Left ventricle myocardium inferior (tissue), 1 donor: Measurements from ENCODE around the gene WDR37. TPM values are rescaled to one million over a fixed set of nuclear protein-coding genes. Genes with fewer than 3 reads are reported as not detected.

ENCODE experiments used
- DNase-seq: peaks from one replicate; pipeline ENCODE4 v3.0.0-alpha.2; 2020
- H3K27ac ChIP-seq: fragments of 200-600 bp; replicated peaks from 2 replicates; pipeline ENCODE4 v1.8.0; 2021
- H3K27me3 ChIP-seq: fragments of 200-600 bp; 2 replicates; pipeline ENCODE4 v1.8.0; 2021; ENCODE audit warnings: low read depth
- H3K36me3 ChIP-seq: fragments of 200-600 bp; 2 replicates; pipeline ENCODE4 v1.8.0; 2021
- H3K4me1 ChIP-seq: fragments of 200-600 bp; 2 replicates; pipeline ENCODE4 v1.8.0; 2021
- H3K4me3 ChIP-seq: fragments of 200-600 bp; 2 replicates; pipeline ENCODE4 v1.8.0; 2021; ENCODE audit warnings: mild to moderate bottlenecking, moderate library complexity
- H3K9me3 ChIP-seq: fragments of 200-600 bp; replicated peaks from 2 replicates; pipeline ENCODE4 v1.8.0; 2021
- intact Hi-C: fragments of 100-400 bp; cut with micrococcal nuclease; formaldehyde crosslinking; loops from one replicate; pipeline ENCODE4 v1.11.0; 2022
- total RNA-seq: library from RNA; stranded (reverse); fragmentation: NEBNext Ultra II Directional; extraction: Animal tissue kit (Norgen Biotek cat#: 25700); gene quantifications from one replicate; pipeline ENCODE4 v1.2.1, GENCODE V29; 2021
- TF ChIP-seq, protein P1 (sequence below): fragments of 200-600 bp; IDR thresholded peaks from 2 replicates; pipeline ENCODE4 v1.8.0; 2021; ENCODE audit warnings: antibody characterized with exemption, mild to moderate bottlenecking, borderline replicate concordance
- donor health status: DM: no; HTN: yes; CAD: no; lungs with severe emphysema.

The WDR37 gene
- total RNA-seq, 1 donor from 2014 or later = 28.2 TPM

DNA sequence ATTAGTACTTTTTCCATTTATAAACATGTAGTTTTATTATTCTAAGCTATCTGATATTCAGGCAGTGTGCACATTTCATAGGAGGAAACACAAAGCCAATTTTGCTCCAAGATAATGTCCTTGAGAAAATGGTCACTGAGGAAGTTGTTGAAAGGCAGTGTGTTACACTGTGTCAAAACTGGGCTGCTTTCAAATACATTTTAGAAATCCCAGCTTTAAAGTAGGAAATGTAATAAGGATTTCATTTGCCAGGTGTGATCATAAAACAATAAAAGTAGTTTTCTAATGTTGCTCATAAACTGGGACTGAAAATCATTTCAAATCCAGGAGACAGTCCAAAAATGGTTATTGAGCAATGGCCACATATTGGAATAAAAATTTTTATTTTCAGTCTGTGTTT lies 80.1 kb downstream of the WDR37 start:
- H3K27ac ChIP-seq = no peak overlapping the region
- TF ChIP-seq, protein P1, sequence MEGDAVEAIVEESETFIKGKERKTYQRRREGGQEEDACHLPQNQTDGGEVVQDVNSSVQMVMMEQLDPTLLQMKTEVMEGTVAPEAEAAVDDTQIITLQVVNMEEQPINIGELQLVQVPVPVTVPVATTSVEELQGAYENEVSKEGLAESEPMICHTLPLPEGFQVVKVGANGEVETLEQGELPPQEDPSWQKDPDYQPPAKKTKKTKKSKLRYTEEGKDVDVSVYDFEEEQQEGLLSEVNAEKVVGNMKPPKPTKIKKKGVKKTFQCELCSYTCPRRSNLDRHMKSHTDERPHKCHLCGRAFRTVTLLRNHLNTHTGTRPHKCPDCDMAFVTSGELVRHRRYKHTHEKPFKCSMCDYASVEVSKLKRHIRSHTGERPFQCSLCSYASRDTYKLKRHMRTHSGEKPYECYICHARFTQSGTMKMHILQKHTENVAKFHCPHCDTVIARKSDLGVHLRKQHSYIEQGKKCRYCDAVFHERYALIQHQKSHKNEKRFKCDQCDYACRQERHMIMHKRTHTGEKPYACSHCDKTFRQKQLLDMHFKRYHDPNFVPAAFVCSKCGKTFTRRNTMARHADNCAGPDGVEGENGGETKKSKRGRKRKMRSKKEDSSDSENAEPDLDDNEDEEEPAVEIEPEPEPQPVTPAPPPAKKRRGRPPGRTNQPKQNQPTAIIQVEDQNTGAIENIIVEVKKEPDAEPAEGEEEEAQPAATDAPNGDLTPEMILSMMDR = no peak
- no peak overlapping the region for H3K4me3 ChIP-seq
- intact Hi-C loops = no loop called here
- DNase-seq = no peak
- peaks cover 8% of the 10 kb centered on the region for H3K36me3 ChIP-seq
- no peaks in the 10 kb centered on the region for H3K4me1 ChIP-seq
- H3K9me3 ChIP-seq = peaks cover 17% of the 10 kb centered on the region
- H3K27me3 ChIP-seq = no peaks in the 10 kb centered on the region

DNA sequence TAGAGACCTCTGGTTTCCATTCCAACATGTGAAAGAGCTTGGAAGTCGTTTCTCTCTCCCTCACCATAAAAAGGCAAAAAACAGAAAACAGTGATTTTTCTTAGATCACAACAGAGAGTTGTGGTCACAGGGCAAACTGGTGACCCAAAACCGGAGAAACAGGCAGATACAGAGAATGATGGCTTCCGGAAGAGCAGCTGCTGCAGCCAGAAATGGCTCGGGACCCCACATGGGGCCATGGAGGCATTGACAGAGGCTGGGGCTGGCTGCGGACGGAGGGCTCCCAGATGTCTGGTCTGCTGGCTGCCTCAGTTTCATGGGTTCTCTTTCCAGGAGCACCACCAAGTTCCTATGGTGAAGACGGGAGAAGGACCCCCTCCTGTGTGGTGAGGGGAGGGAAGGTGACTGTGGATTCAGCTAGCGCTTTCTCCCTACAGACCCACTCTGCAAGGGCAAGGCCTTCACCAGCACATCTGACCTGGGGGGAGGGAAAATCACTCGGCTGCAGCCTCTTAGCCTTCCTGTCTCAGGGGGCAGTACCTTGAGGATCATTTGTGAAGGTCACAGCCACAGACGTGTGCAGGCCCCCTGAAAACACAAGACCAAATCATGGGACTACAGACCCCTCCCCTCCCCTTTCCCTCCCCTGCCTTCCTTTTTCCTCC lies 81.4 kb downstream of the WDR37 start:
- H3K4me1 ChIP-seq = no peaks in the 10 kb centered on the region
- no peaks in the 10 kb centered on the region for H3K27me3 ChIP-seq
- no peak for DNase-seq
- TF ChIP-seq, protein P1 = no peak
- H3K4me3 ChIP-seq = no peak overlapping the region
- H3K9me3 ChIP-seq = peaks cover 17% of the 10 kb centered on the region
- intact Hi-C loops = no loop called here
- no peaks in the 10 kb centered on the region for H3K36me3 ChIP-seq
- no peak overlapping the region for H3K27ac ChIP-seq

DNA sequence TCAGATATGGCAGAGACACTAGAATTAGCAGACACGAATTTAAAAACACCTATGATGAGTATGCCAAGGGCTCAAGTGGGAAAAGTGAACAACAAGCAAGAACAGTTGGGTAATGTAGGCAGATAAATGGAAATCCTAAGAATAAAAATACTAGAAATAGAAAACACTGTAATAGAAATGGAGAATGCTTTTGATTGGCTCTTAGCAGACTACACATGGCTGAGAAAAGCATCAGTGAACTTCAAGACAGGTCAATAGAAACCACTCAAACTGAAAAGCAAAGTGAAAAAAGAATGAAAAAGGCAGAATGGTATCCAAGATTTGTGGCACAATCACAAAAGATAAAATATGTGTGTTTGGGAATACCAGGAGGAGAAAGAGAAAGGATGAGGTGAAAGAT lies 82.3 kb downstream of the WDR37 start:
- Histone ChIP-seq H3K4me1 (no peaks in the 10 kb centered on the region), H3K27ac (no peak overlapping the region), H3K9me3 (peaks cover 17% of the 10 kb centered on the region), H3K36me3 (no peaks in the 10 kb centered on the region), H3K4me3 (no peak overlapping the region), H3K27me3 (no peaks in the 10 kb centered on the region)
- TF ChIP-seq, protein P1 = no peak
- no peak for DNase-seq
- intact Hi-C loops = no loop called here

DNA sequence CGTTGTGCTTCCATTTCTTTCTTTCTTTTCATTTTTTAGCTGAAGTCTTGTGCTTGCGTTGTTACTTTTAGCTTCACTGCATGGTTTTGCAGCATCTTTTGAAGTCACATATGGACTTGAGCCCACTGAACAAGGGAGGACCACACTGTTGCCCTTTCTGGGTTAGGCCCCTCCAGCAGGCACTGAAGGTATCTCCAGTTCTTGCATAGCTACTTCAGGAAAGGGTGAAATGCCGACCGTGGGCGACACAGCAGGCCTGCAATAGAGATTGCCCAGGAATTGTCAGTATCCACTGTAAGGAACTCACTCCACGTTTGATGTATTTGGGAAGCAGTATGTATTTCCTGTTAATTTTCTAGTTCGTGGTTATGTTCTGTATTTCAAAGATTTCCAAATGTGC lies 85.1 kb downstream of the WDR37 start:
- no peak overlapping the region for H3K4me3 ChIP-seq
- peaks cover 37% of the 10 kb centered on the region for H3K9me3 ChIP-seq
- H3K4me1 ChIP-seq = no peaks in the 10 kb centered on the region
- DNase-seq = no peak
- TF ChIP-seq, protein P1 = no peak
- H3K27ac ChIP-seq = no peak overlapping the region
- intact Hi-C loops = no loop called here
- no peaks in the 10 kb centered on the region for H3K36me3 ChIP-seq
- H3K27me3 ChIP-seq = no peaks in the 10 kb centered on the region

DNA sequence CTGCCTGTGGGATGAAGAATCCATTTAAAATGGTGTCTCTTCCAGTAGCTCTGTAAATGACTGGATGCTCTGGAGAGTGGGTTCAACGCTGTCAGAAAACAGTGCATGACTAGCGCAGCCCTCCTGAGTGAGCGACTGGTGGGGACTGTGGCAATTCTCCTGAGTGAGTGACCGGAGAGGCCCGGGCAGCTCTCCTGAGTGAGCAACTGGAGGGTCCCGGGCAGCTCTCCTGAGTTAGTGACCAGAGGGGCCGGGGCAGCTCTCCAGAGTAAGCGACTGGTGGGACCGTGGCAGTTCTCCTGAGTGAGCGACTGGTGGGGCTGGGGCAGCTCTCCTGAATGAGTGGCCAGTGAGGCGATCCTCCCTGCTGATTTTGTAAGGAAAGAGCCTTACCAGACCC lies 85.5 kb downstream of the WDR37 start:
- TF ChIP-seq, protein P1 = no peak

DNA sequence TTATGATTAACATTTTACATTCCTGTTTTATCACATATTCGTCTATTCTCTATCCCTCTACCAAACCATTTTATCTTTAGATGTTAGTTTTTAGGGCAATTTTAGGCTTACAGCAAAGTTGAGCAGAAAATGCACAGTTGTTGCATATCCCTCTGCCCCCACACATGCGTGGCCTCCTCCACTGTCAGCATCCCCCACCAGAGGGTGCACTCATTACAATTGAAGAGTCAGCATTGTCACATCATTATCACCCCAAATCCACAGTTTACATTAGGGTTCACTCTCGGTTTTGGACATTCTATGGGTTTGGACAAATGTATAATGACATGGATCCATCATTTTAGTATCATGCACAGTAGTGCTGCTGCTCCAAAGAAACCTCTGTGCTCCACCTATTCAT lies 86.4 kb downstream of the WDR37 start:
- TF ChIP-seq, protein P1 = no peak
- Histone ChIP-seq H3K27ac (no peak overlapping the region), H3K4me3 (no peak overlapping the region), H3K9me3 (peaks cover 45% of the 10 kb centered on the region), H3K27me3 (no peaks in the 10 kb centered on the region), H3K36me3 (no peaks in the 10 kb centered on the region), H3K4me1 (no peaks in the 10 kb centered on the region)
- no peak for DNase-seq
- intact Hi-C loops = no loop called here

More for the DNA sequence above, 85.5 kb downstream of the WDR37 start:
- Histone ChIP-seq H3K36me3 (no peaks in the 10 kb centered on the region), H3K4me3 (no peak overlapping the region), H3K9me3 (peaks cover 41% of the 10 kb centered on the region), H3K27me3 (no peaks in the 10 kb centered on the region), H3K4me1 (no peaks in the 10 kb centered on the region), H3K27ac (no peak overlapping the region)
- no peak for DNase-seq
- intact Hi-C loops = no loop called here
